Type B pancreatic cell (in vitro differentiated cells): ENCODE results near the gene APOBR. TPM values are rescaled to one million over a fixed set of nuclear protein-coding genes. Genes with fewer than 3 reads are reported as not detected.
"Not testable (repeated sequence)": the region's sequence is repeated elsewhere in the genome, so short reads cannot be mapped to it uniquely, and the experiment has no call there.

Experiments
- DNase-seq: peaks from one replicate; pipeline ENCODE4 v3.0.0; 2021; ENCODE audit warnings: mixed read lengths; ENCODE audit not compliant: unreplicated experiment; ENCODE audit errors: extremely low spot score
- H3K27ac Mint-ChIP-seq: 2 replicates; pipeline ENCODE4 v1.8.0; 2021; ENCODE audit warnings: mild to moderate bottlenecking, mixed read lengths
- H3K27me3 Mint-ChIP-seq: 2 replicates; pipeline ENCODE4 v1.8.0; 2021; ENCODE audit warnings: mixed read lengths
- H3K36me3 Mint-ChIP-seq: 2 replicates; pipeline ENCODE4 v1.8.0; 2021; ENCODE audit warnings: mixed read lengths
- H3K4me1 Mint-ChIP-seq: one replicate; pipeline ENCODE4 v1.8.0; 2021; ENCODE audit warnings: mixed read lengths; ENCODE audit not compliant: unreplicated experiment
- H3K4me3 Mint-ChIP-seq: 2 replicates; pipeline ENCODE4 v1.8.0; 2021; ENCODE audit warnings: mild to moderate bottlenecking, mixed read lengths
- H3K9me3 Mint-ChIP-seq: 2 replicates; pipeline ENCODE4 v1.8.0; 2021; ENCODE audit warnings: mixed read lengths
- CTCF ChIP-seq: fragments of 200-600 bp; sonication (generic); conservative IDR thresholded peaks from 2 replicates; pipeline ENCODE4 v1.5.0; 2021; ENCODE audit warnings: antibody characterized with exemption, mild to moderate bottlenecking
- total RNA-seq: library from RNA; stranded (reverse); gene quantifications from 2 replicates; pipeline ENCODE4 v1.2.1, GENCODE V29; 2021; ENCODE audit warnings: low replicate concordance

The APOBR gene
- total RNA-seq, 1 donor from 2014 or later = 0.14 TPM

- TF ChIP-seq CTCF = no peak
Measured at GRCh38 chr16:28497861-28498599, 3.6 kb downstream of the APOBR start.

GRCh38 chr16:28498666-28499381, 4.4 kb downstream of the APOBR start:
- Mint-ChIP-seq H3K27me3 (peaks cover 3% of the 10 kb centered on the region), H3K4me3 (no peak overlapping the region), H3K36me3 (no peaks in the 10 kb centered on the region), H3K4me1 (no peaks in the 10 kb centered on the region), H3K9me3 (no peaks in the 10 kb centered on the region), H3K27ac (no peak overlapping the region)
- no peak for TF ChIP-seq CTCF
- no peak for DNase-seq

More at GRCh38 chr16:28497861-28498599, 3.6 kb downstream of the APOBR start:
- H3K9me3 Mint-ChIP-seq = no peaks in the 10 kb centered on the region
- H3K4me1 Mint-ChIP-seq = no peaks in the 10 kb centered on the region
- H3K27ac Mint-ChIP-seq = no peak overlapping the region
- peaks cover 3% of the 10 kb centered on the region for H3K27me3 Mint-ChIP-seq
- H3K4me3 Mint-ChIP-seq = no peak overlapping the region
- no peaks in the 10 kb centered on the region for H3K36me3 Mint-ChIP-seq
- no peak for DNase-seq

GRCh38 chr16:28499854-28500253, 5.4 kb downstream of the APOBR start:
- peaks cover 3% of the 10 kb centered on the region for H3K27me3 Mint-ChIP-seq
- H3K27ac Mint-ChIP-seq = peak overlapping the region; percentile 30
- no peak for TF ChIP-seq CTCF
- no peak for DNase-seq
- no peaks in the 10 kb centered on the region for H3K9me3 Mint-ChIP-seq
- no peaks in the 10 kb centered on the region for H3K36me3 Mint-ChIP-seq
- H3K4me3 Mint-ChIP-seq = no peak overlapping the region
- H3K4me1 Mint-ChIP-seq = no peaks in the 10 kb centered on the region

- H3K4me3 Mint-ChIP-seq, DNase-seq, H3K9me3 Mint-ChIP-seq, H3K27me3 Mint-ChIP-seq, H3K36me3 Mint-ChIP-seq, H3K4me1 Mint-ChIP-seq: not testable (repeated sequence)
- H3K27ac Mint-ChIP-seq = peak overlapping the region; percentile 30
Measured at GRCh38 chr16:28500476-28501180, 6.2 kb downstream of the APOBR start.

- H3K4me3 Mint-ChIP-seq = no peak overlapping the region
- H3K4me1 Mint-ChIP-seq = no peaks in the 10 kb centered on the region
- H3K36me3 Mint-ChIP-seq = no peaks in the 10 kb centered on the region
- TF ChIP-seq CTCF = no peak
- peaks cover 9% of the 10 kb centered on the region for H3K27me3 Mint-ChIP-seq
- H3K27ac Mint-ChIP-seq = no peak overlapping the region
- DNase-seq = no peak
- H3K9me3 Mint-ChIP-seq = no peaks in the 10 kb centered on the region
Measured at GRCh38 chr16:28501258-28502232, 7.1 kb downstream of the APOBR start.
